Testis (tissue), 2 donors: ENCODE results near the gene CPA1.

Experiments used
- CTCF ChIP-seq, 3 experiments: fragments of 450-650 bp in 2 of 3; fragments of 200-600 bp in 1 of 3; sonication (generic) in 1 of 3; IDR thresholded peaks; one replicate each; pipeline ENCODE4 v1.5.1; 2016 to 2019; ENCODE audit warnings: antibody characterized with exemption in 3 of 3, mild to moderate bottlenecking in 2 of 3, moderate library complexity in 1 of 3
- POLR2A ChIP-seq: fragments of 450-650 bp; IDR thresholded peaks from one replicate; pipeline ENCODE4 v1.6.1; 2017; ENCODE audit warnings: antibody characterized with exemption, mild to moderate bottlenecking, moderate library complexity

- no peak for TF ChIP-seq POLR2A
- no peak for TF ChIP-seq CTCF (IDR thresholded peaks at IDR 0.05)
Measured at GRCh38 chr7:130365511-130366441, 14.5 kb upstream of the CPA1 start.
